C4-2B (cell line): ENCODE data around the gene GSTA2.

Experiments used
- CTCF ChIP-seq: fragments of 450-650 bp; conservative IDR thresholded peaks from 2 replicates; pipeline ENCODE4 v1.5.1; 2017; ENCODE audit warnings: mild to moderate bottlenecking
- ZFX ChIP-seq: fragments of 450-650 bp; IDR thresholded peaks from 2 replicates; pipeline ENCODE4 v1.6.1; 2017

GRCh38 chr6:52739134-52739533, 24.1 kb downstream of the GSTA2 start:
- no peak for TF ChIP-seq CTCF
- no peak for TF ChIP-seq ZFX
